A549 (cell line): Measurements from ENCODE around the gene XPNPEP2.

Source experiments
- MAFK ChIP-seq: fragments of 450-650 bp; IDR thresholded peaks from 2 replicates; pipeline ENCODE4 v1.6.1; 2014; ENCODE audit not compliant: partially characterized antibody
- POLR2A ChIP-seq: IDR thresholded peaks from 2 replicates; pipeline ENCODE4 v1.6.1; 2012; ENCODE audit warnings: mild to moderate bottlenecking, low read length
- RCOR1 ChIP-seq: fragments of 150-350 bp; IDR thresholded peaks from 2 replicates; pipeline ENCODE4 v1.6.1; 2014; ENCODE audit warnings: antibody characterized with exemption, low read length, low read depth
- REST ChIP-seq: fragments of 200-600 bp; sonication (generic); IDR thresholded peaks from 2 replicates; pipeline ENCODE4 v1.6.1; 2016; ENCODE audit warnings: antibody characterized with exemption, mild to moderate bottlenecking, moderate library complexity
- SMC3 ChIP-seq: fragments of >200 bp; sonication (Bioruptor Twin); formaldehyde crosslinking; IDR thresholded peaks from 3 replicates; pipeline ENCODE4 v1.6.1; 2018; ENCODE audit warnings: inconsistent platforms
- TP53 ChIP-seq: fragments of 250-450 bp; sonication (Bioruptor Pico); IDR thresholded peaks from 2 replicates; pipeline ENCODE4 v1.5.0; 2021; ENCODE audit warnings: mild to moderate bottlenecking, moderate library complexity
- TF ChIP-seq, protein P1 (sequence below): fragments of >200 bp; sonication (Bioruptor Twin); formaldehyde crosslinking; IDR thresholded peaks from 3 replicates; pipeline ENCODE4 v1.5.1; 2016
- TF ChIP-seq, protein P2 (sequence below): fragments of 450-650 bp; IDR thresholded peaks from 2 replicates; pipeline ENCODE4 v1.6.1; 2014; ENCODE audit warnings: antibody characterized with exemption

- no peak for TF ChIP-seq MAFK
- no peak for TF ChIP-seq POLR2A
- TF ChIP-seq, protein P1, sequence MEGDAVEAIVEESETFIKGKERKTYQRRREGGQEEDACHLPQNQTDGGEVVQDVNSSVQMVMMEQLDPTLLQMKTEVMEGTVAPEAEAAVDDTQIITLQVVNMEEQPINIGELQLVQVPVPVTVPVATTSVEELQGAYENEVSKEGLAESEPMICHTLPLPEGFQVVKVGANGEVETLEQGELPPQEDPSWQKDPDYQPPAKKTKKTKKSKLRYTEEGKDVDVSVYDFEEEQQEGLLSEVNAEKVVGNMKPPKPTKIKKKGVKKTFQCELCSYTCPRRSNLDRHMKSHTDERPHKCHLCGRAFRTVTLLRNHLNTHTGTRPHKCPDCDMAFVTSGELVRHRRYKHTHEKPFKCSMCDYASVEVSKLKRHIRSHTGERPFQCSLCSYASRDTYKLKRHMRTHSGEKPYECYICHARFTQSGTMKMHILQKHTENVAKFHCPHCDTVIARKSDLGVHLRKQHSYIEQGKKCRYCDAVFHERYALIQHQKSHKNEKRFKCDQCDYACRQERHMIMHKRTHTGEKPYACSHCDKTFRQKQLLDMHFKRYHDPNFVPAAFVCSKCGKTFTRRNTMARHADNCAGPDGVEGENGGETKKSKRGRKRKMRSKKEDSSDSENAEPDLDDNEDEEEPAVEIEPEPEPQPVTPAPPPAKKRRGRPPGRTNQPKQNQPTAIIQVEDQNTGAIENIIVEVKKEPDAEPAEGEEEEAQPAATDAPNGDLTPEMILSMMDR: no peak
- TF ChIP-seq, protein P2, sequence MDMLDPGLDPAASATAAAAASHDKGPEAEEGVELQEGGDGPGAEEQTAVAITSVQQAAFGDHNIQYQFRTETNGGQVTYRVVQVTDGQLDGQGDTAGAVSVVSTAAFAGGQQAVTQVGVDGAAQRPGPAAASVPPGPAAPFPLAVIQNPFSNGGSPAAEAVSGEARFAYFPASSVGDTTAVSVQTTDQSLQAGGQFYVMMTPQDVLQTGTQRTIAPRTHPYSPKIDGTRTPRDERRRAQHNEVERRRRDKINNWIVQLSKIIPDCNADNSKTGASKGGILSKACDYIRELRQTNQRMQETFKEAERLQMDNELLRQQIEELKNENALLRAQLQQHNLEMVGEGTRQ: no peak
- no peak for TF ChIP-seq TP53
- no peak for TF ChIP-seq RCOR1
- no peak for TF ChIP-seq SMC3
- no peak for TF ChIP-seq REST
These were observed 32.7 kb downstream of the XPNPEP2 start for GRCh38 chrX:129771266-129771995.
